ENCODE measurements around the gene NT5E.
A peak's percentile ranks its signal among the peaks of the same experiment; 100 is the strongest.

The NT5E gene

GRCh38 chr6:85460154-85460920 is 10.5 kb downstream of the NT5E start:
- DNase-seq (ENCODE audit: low spot score): no peak

GRCh38 chr6:85460921-85461797 is 11.3 kb downstream of the NT5E start:
- DNase-seq (ENCODE audit: low spot score): no peak

- DNase-seq (ENCODE audit: low spot score): no peak
These were observed 11.9 kb downstream of the NT5E start for GRCh38 chr6:85461798-85462170.

- no peak for DNase-seq (ENCODE audit: low spot score)
These were observed 12.8 kb downstream of the NT5E start for GRCh38 chr6:85462673-85463072.

- DNase-seq (ENCODE audit: low spot score): no peak
These were observed 13.9 kb downstream of the NT5E start for GRCh38 chr6:85463621-85464259.

- no peak for DNase-seq (ENCODE audit: low spot score)
These were observed 14.4 kb downstream of the NT5E start for GRCh38 chr6:85464260-85464644.

GRCh38 chr6:85464722-85465150 is 14.9 kb downstream of the NT5E start:
- no peak for DNase-seq (ENCODE audit: low spot score)

GRCh38 chr6:85465762-85466161 is 15.9 kb downstream of the NT5E start:
- no peak for DNase-seq (ENCODE audit: low spot score)

GRCh38 chr6:85468326-85468725 is 18.4 kb downstream of the NT5E start:
- DNase-seq (ENCODE audit: low spot score): no peak

GRCh38 chr6:85469276-85470022 is 19.6 kb downstream of the NT5E start:
- DNase-seq (ENCODE audit: low spot score): no peak

GRCh38 chr6:85470023-85470410 is 20.1 kb downstream of the NT5E start:
- no peak for DNase-seq (ENCODE audit: low spot score)

- no peak for DNase-seq (ENCODE audit: low spot score)
These were observed 22.9 kb downstream of the NT5E start for GRCh38 chr6:85472744-85473143.

- no peak for DNase-seq (ENCODE audit: low spot score)
These were observed 23.9 kb downstream of the NT5E start for GRCh38 chr6:85473748-85474147.

GRCh38 chr6:85476532-85476931 is 26.6 kb downstream of the NT5E start:
- DNase-seq (ENCODE audit: low spot score): no peak

- no peak for DNase-seq (ENCODE audit: low spot score)
These were observed 29.3 kb downstream of the NT5E start for GRCh38 chr6:85479208-85479607.

- no peak for DNase-seq (ENCODE audit: low spot score)
These were observed 32.5 kb downstream of the NT5E start for GRCh38 chr6:85482206-85482904.

GRCh38 chr6:85482905-85483700 is 33.2 kb downstream of the NT5E start:
- DNase-seq (ENCODE audit: low spot score): peak; percentile 46

- DNase-seq (ENCODE audit: low spot score): no peak
These were observed 34.0 kb downstream of the NT5E start for GRCh38 chr6:85483846-85484245.

GRCh38 chr6:85484948-85485347 is 35.1 kb downstream of the NT5E start:
- DNase-seq (ENCODE audit: low spot score): peak; percentile 31

GRCh38 chr6:85490516-85491248 is 40.8 kb downstream of the NT5E start:
- DNase-seq (ENCODE audit: low spot score): no peak
